Right lung (tissue), 5 donors: Measurements from ENCODE around the gene SAT2. TPM values are rescaled to one million over a fixed set of nuclear protein-coding genes. Genes with fewer than 3 reads are reported as not detected.
"Not testable (repeated sequence)": the region's sequence is repeated elsewhere in the genome, so short reads cannot be mapped to it uniquely, and the experiment has no call there.

Experiments
- DNase-seq, 2 donors: peaks; one replicate each; pipeline ENCODE4 v3.0.0-alpha.2; 2013
- polyA plus RNA-seq, 5 donors: library from polyadenylated mRNA; unstranded; fragments of 120-200 nt; gene quantifications; one replicate each; pipeline versions ENCODE4 v1.2.1 to v1.2.3, GENCODE V29; 2013; ENCODE audit warnings: inconsistent platforms in 1 of 5, low replicate concordance in 1 of 5; ENCODE audit not compliant: insufficient read length in 5 of 5, insufficient read depth in 1 of 5

The SAT2 gene
- polyA plus RNA-seq, 5 donors = 70.6 to 93.8 (median 86.2) TPM

DNA sequence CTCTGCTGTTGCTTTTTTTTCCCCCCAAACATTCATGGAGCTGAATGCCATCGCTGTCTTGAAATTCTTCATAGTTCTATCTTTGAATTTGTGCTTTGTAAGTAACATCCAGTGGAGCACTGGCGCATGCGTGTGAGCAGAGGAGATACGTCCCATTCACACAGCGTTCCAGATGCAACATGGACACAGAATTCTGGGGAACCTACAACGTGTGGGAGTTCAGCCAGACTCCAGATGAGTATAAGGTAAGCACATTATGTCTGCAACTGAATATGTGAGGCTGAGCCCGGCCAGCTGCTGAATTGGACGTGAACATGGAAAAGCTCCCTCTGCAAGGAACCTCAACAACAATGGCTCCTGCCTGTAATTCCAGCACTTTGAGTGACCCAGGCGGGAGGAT lies 18.8 kb upstream of the SAT2 start:
- DNase-seq = no peak

DNA sequence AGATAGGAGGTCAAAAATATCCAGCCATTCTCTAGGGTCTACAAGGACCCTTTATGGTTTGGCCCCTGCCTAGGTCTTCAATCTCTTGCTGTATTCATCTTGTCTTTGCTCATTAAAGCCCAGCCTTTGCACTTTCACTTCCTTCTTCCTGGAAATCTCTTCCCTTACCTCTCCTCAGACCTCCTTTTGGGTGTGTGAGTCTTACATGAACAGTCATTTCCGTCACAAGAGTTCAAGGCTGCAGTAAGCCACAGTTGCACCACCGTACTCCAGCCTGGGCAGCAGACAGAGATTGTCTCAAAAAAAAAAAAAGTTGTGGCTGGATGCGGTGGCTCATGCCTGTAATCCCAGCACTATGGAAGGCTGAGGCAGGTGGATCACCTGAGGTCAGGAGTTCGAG lies 17.2 kb upstream of the SAT2 start:
- DNase-seq = no peak

DNA sequence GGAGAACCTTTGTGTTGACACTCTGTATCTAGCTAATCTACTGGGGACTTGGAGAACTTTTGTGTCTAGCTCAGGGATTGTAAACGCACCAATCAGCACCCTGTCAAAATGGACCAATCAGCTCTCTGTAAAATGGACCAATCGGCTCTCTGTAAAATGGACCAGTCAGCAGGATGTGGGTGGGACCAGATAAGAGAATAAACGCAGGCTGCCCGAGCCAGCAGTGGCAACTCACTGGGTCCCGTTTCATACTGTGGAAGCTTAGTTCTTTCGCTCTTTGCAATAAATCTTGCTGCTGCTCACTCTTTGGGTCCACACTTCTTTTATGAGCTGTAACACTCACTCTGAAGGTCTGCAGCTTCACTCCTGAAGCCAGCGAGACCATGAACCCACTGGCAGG lies 14.0 kb upstream of the SAT2 start:
- DNase-seq = not testable (repeated sequence)

- DNase-seq = no peak
Measured at GRCh38 chr17:7640783-7641182, 13.2 kb upstream of the SAT2 start.

- no peak for DNase-seq
Measured at GRCh38 chr17:7636163-7636562, 8.5 kb upstream of the SAT2 start.

- peak; percentile 62 to 76 for DNase-seq
Measured at GRCh38 chr17:7634384-7634783, 6.8 kb upstream of the SAT2 start.

GRCh38 chr17:7633093-7633492 lies 5.5 kb upstream of the SAT2 start:
- no peak for DNase-seq

DNA sequence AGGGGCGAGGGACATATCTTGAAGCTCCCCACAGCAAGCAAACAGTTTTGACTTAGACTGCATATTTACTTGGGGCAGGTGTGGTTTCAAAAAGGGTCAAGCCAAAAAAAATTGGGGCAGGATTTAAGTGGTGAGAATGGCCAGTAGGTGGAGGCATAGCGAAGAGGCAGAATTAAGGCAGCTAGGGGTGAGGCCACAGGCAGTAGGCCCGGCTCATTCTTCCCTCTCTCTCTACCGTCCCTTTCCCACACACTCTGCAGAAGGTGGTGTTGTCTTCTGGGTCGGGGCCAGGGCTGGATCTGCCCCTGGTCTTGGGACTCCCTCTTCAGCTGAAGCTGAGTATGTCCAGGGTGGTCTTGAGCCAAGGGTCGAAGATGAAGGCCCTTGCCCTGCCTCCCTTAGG lies 4.9 kb upstream of the SAT2 start:
- DNase-seq = no peak

DNA sequence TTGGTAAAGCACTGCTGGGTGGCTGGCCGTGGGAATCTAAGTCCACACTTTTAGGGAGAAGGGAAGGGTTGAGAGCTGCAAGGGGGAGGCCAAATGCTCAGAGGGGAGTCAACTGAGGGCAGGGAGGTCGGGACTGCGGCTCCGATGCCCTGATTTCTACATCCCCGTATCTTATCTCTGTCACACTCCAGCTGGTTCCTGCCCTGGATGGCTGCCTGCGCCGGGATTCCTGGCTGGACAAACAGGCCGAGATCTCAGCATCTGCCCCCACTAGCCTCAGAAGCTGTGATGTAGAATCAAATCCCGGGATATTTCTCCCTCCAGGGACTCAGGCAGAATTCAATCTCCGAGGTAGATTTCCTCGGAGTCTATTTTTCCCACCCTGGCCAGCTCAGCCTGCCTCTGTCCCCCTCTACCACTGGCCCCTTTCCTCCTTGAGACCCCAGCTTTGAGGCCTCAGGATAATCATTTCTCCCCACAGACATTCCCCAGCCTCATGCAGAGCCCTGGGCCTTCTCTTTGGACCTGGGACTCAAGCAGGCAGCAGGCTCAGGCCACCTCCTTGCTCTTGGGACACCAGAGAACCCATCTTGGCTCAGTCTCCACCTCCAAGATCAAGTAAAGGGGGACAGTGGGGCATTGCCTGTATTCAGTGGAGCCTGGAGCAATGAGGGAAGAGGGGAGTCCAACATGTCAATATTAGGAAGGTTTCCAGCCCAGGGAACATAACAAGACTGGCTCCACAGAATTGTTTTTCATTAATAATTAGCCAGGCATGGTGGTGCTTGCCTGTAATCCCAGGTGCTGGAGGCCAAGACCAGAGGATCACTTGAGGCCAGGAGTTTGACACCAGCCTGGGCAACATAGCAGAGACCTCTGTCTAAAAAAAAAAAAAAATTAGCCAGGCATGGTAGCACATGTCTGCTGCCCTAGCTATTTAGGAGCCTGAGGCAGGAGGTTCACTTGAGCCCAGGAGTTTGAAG lies 4.1 kb upstream of the SAT2 start:
- DNase-seq = no peak

- no peak for DNase-seq
Measured at GRCh38 chr17:7629939-7630571, 2.4 kb upstream of the SAT2 start, which contains the start of gene SHBG. SHBG (plus strand) TSS chr17:7630135; CDS start chr17:7630173, 38 bp downstream.

DNA sequence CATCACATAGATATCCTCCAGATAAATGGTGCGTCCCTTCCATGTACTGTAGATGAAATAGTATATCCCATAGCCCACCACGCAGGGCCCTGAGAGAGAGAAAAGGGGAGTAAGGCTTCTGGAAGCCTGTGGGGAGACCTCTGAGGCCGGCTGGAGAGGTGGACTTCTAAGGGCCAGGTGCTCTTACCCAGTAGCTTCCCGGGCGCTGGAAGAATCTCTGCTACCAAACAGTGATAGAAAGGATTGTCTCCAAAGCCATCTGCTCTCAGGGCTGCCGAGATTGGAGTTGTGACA lies 718 bp downstream of the SAT2 start:
- DNase-seq = no peak

DNA sequence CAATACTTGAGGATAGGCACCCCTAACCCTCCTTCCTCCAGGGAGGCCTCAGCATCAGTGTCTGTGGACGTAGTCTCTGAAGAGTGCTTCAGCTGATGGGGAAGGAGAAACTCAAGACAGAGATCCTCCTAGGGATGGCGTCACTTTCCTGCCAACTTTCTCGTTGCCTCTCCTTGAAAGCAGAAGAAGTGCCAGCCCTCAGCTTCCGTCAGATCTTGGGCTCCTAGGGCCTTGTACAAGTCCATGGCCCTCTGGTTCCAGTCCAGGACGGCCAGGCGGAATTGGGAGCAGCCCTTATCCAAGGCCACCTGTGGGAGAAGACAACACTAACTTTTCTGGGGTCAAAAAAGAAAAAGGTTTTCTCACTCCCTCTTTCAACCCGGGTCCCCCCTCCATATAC lies 1.3 kb downstream of the SAT2 start:
- no peak for DNase-seq

DNA sequence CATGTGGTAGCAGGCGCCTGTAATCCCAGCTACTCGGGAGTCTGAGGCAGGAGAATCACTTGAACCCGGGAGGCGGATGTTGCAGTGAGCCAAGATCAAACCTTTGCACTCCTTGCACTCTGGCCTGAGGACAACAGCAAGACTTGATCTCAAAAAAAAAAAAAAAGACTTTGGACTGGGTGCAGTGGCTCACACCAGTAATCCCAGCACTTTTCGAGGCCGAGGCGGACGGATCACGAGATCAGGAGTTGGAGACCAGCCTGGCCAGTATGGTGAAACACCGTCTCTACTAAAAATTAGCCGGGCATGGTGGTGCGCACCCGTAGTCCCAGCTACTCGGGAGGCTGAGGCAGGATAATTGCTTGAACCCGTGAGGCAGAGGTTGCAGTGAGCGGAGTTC lies 1.9 kb downstream of the SAT2 start:
- DNase-seq = not testable (repeated sequence)

- DNase-seq = no peak
Measured at GRCh38 chr17:7623661-7624060, 4.0 kb downstream of the SAT2 start.

GRCh38 chr17:7620835-7621234 lies 6.8 kb downstream of the SAT2 start:
- no peak for DNase-seq

DNA sequence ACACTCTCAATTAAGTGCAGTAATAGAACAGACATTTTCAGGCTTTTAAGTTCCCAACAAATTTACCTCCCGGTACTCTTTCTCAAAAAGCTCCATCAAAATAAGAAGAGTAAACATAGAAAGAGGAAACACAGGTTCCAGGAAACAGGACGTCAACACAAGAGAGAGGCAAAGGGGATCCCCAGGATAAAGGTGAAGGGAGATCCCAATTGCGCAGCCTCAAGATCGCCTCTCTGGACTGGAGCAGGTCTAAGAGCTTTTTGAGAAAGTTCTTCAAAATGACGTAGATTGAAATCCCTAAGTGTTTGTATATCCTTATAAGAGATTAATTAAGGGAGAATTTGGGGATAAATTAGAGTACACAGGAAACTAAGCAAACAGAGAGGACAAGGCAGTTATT lies 9.0 kb downstream of the SAT2 start:
- DNase-seq = no peak

DNA sequence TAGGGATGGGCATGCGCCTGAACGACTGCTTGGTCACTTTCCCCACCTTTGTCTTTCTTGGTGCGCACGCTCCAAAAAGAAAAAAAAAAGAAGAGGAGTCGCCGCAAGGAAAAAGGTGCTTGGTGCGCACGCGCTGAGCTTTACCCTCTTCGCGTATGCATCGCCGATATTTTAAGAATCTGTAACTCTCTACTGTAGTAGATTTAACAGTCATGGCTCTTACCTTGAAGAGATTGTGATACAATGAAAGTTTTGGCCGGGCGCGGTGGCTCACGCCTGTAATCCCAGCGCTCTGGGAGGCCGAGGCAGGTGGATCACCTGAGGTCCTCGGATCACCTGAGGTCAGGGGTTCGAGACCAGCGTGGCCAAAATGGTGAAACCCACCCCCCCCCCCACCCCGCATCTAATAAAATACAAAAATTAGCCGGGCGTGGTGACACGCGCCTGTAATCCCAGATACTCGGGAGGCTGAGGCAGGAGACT lies 12.3 kb downstream of the SAT2 start:
- no peak for DNase-seq

DNA sequence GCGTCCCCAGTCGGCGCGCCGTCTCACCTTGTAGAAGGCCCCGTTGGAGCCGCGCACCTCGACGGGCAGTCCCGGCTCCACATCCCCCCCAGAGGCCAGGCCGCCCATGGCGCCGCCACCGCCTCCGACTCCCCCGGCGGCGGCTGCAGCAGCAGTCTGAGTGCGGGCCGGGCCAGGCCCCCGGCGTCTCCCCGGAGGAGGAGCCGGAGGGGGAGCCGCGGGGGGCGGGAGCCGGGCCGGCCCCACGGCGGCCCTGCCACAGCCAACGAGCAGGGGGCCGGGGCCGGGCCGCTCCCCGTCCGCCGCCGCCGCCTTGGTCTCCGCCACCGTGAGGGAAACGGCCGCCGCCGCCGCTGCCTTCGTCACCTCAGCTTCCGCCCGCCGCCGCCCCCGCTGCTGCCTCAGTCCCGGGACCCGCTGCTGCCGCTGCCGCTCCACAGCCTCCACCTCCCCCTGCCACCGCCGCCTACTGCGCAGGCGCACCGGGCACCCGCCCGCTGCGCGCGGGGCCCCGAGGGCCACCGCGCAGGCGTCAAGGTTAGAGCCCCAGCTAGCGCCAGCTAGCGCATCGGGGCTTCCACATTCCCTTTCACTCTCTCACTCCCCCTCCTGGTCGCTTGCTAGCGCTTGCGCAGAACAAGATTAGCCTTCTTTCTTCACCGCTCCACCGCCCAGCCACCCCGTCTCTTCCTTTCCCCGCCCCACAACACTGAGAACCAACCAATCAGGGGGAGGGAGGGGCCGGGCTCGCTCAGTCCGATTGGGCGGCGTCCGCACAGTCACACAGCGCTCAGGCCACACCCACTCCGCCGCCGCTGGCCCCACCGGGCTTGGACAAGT lies 13.0 kb downstream of the SAT2 start, which contains the start of gene FXR2:
TSS of gene FXR2 (minus strand) at position 473 of the 840 bp plus-strand sequence. CDS start at position 108, 365 bp downstream.
- DNase-seq = peak; percentile 100

DNA sequence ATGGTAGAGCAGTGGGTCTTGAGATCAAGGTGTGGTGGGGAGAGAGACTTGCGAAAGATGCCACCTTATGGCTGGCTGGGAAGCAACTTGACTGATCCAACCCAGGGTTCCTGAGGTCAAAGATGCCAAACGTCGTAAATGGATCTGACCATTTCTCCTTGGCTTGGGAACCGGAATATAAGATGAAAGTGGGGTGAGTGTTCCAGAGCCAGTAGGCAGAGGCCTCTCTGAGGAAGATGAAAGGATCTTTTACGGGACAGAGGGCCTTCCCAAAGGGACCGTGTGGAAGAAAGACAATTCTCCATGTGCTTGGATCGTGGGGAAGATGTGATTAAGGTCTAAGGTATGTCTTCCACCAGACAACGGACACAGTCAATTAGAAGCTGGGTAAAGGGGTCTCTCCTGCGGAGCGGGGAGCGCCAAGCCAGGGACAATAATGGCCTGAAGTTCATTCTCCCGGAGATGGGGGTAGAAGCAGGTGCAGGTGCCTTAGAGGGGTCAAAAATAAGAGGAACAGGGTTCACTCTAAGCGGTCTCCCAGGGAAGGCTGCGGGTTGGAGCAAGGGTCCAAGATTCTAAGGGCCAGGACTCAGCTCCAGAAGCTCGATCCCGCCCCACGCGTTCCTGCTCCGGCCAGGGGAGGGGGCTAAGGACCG lies 13.7 kb downstream of the SAT2 start:
- DNase-seq = no peak

DNA sequence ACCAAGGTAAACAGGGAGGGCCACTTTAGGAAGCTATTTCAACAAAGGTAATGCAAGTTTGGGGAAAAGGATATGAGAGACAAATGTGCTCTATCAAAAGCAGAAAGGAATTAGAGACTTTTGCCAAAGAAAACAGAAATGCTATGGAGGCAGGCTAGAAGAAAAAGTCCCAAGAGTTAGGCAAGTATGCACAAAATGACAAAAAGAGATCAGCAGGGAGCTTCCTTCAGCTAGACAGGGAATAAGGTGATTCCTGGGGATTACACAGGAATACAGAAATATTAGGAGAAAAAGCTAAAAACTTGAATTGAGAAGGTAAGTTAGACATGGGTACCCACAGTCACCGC lies 15.4 kb downstream of the SAT2 start:
- no peak for DNase-seq

DNA sequence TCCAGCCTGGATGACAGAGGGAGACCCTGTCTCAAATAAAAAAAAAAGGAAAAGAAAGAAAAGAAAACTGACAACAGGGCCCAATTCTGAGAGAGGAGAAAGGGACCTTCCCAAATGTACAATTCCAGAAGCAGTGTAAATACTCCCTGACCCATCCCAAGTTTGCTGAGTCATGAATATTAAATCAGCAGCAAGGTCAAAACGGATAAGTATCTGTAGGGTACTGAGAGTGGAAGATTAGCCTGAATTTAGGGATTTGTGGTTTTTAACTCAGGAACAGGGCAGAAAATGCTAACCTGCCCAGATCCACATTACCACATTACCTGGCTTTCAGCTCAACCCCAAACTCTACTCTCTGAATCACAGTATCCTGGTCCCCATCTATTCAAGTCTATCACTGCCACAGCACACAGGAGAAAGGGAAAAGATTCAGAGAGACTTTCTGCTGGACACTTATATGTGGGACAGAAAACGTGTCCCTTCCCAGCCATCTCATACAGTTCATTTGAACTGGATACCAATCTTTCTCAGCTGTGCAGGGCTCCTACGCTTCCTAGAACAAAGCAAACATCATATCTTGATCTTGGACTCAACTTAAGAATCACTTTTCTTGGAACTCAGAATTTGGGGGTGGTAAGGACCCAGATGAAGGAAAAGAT lies 15.9 kb downstream of the SAT2 start:
- no peak for DNase-seq
